Measurements from ENCODE around the gene TPD52L1.

TPD52L1 gene

GRCh38 chr6:125201961-125202729 lies 48.6 kb downstream of the TPD52L1 start:
- no peak overlapping the region for H3K4me3 ChIP-seq (ENCODE audit: low read depth, low read length)
- TF ChIP-seq, protein P1, sequence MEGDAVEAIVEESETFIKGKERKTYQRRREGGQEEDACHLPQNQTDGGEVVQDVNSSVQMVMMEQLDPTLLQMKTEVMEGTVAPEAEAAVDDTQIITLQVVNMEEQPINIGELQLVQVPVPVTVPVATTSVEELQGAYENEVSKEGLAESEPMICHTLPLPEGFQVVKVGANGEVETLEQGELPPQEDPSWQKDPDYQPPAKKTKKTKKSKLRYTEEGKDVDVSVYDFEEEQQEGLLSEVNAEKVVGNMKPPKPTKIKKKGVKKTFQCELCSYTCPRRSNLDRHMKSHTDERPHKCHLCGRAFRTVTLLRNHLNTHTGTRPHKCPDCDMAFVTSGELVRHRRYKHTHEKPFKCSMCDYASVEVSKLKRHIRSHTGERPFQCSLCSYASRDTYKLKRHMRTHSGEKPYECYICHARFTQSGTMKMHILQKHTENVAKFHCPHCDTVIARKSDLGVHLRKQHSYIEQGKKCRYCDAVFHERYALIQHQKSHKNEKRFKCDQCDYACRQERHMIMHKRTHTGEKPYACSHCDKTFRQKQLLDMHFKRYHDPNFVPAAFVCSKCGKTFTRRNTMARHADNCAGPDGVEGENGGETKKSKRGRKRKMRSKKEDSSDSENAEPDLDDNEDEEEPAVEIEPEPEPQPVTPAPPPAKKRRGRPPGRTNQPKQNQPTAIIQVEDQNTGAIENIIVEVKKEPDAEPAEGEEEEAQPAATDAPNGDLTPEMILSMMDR (IDR thresholded peaks at IDR 0.05; ENCODE audit: control insufficient read depth, extremely low read depth, insufficient read depth) = no peak
- peak; percentile 70 for DNase-seq (ENCODE audit: low read depth)

- no peak for DNase-seq (ENCODE audit: low read depth)
- no peak overlapping the region for H3K4me3 ChIP-seq (ENCODE audit: low read depth, low read length)
- TF ChIP-seq, protein P1 (IDR thresholded peaks at IDR 0.05; ENCODE audit: control insufficient read depth, extremely low read depth, insufficient read depth) = no peak
Measured at GRCh38 chr6:125203395-125203794, 49.8 kb downstream of the TPD52L1 start.

GRCh38 chr6:125205931-125206330 lies 52.4 kb downstream of the TPD52L1 start:
- DNase-seq (ENCODE audit: low read depth) = no peak
- TF ChIP-seq, protein P1 (IDR thresholded peaks at IDR 0.05; ENCODE audit: control insufficient read depth, extremely low read depth, insufficient read depth) = no peak
- H3K4me3 ChIP-seq (ENCODE audit: low read depth, low read length) = no peak overlapping the region

- TF ChIP-seq, protein P1 (IDR thresholded peaks at IDR 0.05; ENCODE audit: control insufficient read depth, extremely low read depth, insufficient read depth) = no peak
- DNase-seq (ENCODE audit: low read depth) = no peak
- H3K4me3 ChIP-seq (ENCODE audit: low read depth, low read length) = no peak overlapping the region
Measured at GRCh38 chr6:125206389-125206788, 52.8 kb downstream of the TPD52L1 start.

DNA sequence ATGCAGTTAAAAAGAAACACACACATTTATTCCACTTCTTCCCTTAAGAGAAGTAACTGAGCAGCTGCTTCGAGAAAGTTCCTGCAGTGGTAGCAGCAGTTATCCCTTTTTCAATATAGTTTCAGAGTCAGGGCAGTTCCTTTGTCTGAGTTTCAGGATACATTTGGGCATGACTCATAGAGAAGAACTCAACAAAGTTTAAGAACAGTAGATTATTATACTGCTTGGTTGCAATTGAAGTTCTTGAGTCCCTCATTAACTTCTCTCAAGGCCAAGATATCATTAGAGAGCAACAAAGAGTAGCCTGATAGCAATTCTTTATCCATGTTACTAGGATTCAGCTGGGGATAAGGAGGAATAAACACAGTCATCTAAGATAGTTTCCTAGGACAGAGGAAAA lies 54.4 kb downstream of the TPD52L1 start:
- no peak for DNase-seq (ENCODE audit: low read depth)

DNA sequence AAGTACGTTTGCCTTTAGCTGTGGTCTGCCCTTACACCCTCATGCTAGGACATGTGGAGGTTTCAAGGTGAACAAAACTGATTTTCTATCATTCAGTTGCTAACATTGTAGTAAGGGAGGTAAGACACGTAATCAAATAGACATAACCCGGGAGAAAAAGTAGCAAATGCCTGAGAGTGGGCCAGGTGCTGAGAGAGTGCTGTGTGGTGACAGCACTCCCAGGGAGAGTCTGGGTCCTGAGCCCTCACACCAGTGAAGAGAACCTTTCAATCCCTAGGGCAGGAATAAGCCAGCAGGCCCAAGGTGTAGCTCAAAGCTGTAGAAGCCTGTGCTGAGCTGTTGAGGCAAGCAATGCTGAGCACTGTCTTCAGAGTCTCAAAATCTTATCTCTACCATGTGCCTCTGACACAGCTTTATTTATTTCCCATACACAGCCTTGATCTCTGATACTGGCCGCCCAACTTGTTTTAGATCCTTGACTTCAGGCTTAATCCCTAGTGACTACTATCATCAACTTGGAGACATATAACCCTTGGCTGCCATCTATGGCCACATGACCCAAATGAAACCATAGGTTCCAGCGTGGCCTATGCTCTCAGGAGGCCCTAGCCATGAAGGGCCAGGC lies 55.2 kb downstream of the TPD52L1 start:
- no peak for DNase-seq (ENCODE audit: low read depth)
- TF ChIP-seq, protein P1 (IDR thresholded peaks at IDR 0.05; ENCODE audit: control insufficient read depth, extremely low read depth, insufficient read depth) = no peak
- H3K4me3 ChIP-seq (ENCODE audit: low read depth, low read length) = no peak overlapping the region

More for the DNA sequence above, 54.4 kb downstream of the TPD52L1 start:
- TF ChIP-seq, protein P1 (IDR thresholded peaks at IDR 0.05; ENCODE audit: control insufficient read depth, extremely low read depth, insufficient read depth) = no peak
- H3K4me3 ChIP-seq (ENCODE audit: low read depth, low read length) = no peak overlapping the region
